HG03280 (cell line): ENCODE results near the gene ERBB4.
"Not testable (repeated sequence)": the region's sequence is repeated elsewhere in the genome, so short reads cannot be mapped to it uniquely, and the experiment has no call there.

Experiments
- ATAC-seq: cut with Tn5 transposase; IDR thresholded peaks from one replicate; pipeline ENCODE4 v1.9.1; 2021; ENCODE audit warnings: mild to moderate bottlenecking, moderate library complexity; ENCODE audit not compliant: unreplicated experiment

Gene ERBB4

GRCh38 chr2:212157012-212157411 is 381.6 kb downstream of the ERBB4 start:
- no peak for ATAC-seq

DNA sequence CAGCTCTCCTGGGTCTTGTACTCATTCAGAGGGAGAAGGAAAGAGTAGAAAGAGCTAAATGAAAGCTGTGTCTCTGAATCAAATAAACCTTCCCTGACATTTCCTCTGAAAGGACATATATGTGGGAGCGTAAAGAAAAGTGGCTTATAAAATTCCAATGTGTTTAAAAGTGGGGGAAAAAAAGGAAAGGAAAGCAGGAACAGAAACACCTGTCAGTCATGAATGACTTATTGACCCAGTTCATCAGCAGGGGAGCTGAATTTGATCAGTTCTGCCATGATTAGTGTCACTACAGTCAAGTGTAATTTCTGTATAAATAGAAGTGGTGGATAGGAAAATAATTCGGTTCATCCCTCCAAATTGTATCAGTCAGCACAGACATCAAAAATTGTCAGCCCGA is 382.5 kb downstream of the ERBB4 start:
- ATAC-seq, result no peak

- ATAC-seq, result no peak
Measured at GRCh38 chr2:212154477-212154878, 384.1 kb downstream of the ERBB4 start.

DNA sequence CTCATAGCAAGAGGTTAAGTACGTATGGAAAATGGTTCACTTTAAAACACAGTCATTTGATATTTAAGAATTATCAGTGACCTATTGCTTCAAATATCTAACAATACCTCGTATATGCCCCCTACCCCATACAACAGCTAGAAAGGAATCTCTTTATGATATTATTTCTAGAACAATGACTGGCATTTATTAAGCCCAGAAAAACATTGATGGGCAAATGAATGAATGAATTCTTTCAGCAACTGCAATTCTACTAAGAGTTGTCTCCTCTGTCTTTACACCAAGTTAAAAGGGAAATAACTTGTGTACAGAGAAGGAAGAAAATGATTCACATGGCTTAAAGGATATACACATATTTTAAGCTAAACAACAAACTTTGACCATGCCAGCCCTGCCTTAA is 384.7 kb downstream of the ERBB4 start:
- ATAC-seq, result no peak

DNA sequence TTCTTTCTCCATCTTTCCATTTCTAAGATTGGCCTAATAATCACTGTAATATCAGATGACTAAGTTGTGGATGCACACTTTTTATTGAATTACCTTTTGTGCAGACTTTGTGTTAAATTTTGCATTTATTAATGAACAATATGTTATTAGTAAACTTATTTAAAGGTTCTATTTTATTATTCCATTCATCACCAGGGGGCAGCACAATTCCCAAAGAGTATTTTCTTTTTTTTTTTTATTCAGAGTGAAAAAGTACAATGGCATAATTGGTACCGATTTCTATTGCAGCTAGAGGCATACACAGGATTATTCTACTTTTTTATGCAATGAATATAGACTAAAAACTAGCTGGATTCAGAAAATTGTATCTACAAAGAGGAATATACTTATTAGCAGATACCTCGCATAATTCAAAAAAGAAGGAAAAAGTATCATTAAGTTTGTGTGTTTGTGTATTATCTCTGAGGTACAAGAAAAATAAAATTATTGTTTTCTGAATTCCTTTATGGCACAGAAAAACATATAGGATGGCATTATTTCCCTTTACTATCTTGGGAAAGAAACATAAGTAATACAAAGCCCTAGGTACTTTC is 390.6 kb downstream of the ERBB4 start:
- ATAC-seq, result no peak

DNA sequence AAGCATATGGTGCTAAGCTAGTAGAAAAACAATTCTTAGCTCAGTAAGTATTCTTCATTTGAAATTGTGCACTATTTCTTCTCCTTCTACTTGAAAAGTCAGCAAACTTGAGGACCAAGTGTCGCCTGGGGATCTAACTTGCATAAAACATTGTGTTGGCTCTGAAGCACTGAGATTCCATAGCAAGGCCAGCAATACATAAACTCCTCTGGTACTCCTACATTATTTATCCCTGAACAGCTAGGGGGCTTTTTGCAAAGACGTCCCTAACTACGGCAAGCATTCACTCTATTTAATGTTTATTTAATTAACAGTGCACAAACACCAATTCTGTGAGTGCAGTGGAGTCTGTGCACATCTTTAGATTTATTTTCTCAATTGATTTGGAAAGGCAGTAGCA is 392.2 kb downstream of the ERBB4 start:
- ATAC-seq, result no peak

DNA sequence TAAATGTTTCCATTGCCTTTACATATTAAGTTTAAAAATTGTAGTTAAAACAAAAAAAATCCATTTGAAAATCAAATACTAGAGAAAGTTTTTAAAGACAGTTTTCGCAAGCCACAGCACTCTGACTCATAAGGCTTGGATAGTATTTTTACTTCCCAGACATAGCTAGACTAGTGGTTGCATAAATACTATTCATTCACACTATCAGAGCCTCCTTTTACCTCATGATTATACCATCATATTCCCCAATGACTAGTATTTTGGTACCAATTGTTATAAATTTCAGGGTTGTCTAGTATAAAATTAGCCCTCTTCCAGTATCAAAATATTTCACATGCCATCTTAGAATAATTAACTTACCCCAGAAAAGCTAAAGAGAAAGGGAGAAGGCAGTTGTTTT is 393.5 kb downstream of the ERBB4 start:
- ATAC-seq, result no peak

DNA sequence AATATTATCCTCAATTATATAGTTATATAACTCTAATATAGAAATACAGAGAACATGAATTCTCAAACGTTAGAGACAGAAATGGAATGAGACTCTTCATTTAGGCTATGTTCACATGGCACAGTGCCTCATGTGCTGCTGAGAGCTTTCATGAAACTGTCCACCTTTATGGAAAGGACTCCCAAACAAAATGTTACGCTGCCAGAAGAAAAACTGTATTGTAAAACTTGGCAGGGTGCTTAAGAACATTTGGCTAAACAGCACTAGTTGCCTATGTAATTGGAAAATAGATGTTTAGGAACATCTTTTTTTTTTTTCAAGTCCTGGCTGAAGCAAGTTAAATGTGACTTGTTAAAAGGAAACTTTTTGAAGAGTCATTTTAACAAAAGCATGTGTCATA is 396.0 kb downstream of the ERBB4 start:
- ATAC-seq, result no peak

- ATAC-seq, result no peak
Measured at GRCh38 chr2:212141499-212141898, 397.1 kb downstream of the ERBB4 start.

- ATAC-seq, result no peak
Measured at GRCh38 chr2:212136216-212136795, 402.3 kb downstream of the ERBB4 start.

- no peak for ATAC-seq
Measured at GRCh38 chr2:212135739-212136138, 402.9 kb downstream of the ERBB4 start.

- no peak for ATAC-seq
Measured at GRCh38 chr2:212133337-212133736, 405.3 kb downstream of the ERBB4 start.

GRCh38 chr2:212124598-212124997 is 414.0 kb downstream of the ERBB4 start:
- no peak for ATAC-seq

GRCh38 chr2:212119591-212119990 is 419.0 kb downstream of the ERBB4 start:
- no peak for ATAC-seq

DNA sequence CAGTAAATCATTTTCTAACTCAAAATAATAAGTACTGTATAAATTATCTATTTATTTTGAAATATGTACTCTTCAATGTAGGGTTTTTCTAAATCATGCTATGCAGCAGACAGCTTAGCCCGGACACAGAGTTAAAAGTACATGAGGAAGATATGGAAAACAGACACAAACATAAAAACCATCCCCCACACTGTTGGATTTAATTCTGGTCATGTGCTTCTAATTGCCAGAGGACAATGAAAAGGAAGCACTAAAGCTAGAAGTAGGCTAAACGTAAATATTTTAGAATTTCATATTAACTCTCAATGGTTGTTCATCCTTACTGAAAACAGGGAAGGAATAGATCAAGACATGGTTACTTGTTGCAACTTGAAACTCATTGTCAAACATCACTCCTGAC is 420.7 kb downstream of the ERBB4 start:
- ATAC-seq, result no peak

DNA sequence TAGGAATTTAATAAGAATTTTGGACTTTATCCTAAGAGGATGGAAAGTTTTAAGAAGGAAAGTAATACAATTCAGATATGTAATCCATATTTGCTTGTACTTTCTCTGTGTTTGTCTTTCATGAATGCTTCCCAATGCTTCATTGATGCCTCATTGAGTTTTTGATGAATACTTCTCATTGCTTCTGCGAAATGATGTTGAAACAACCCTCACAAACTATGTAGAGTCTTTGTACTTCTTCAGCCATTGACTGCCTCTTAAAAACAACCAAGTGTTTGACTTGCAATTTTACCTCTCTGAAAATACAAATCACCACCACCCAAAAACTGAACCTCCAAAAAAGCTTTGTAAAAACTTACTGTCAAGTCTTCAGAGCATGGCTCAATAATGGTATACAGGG is 424.1 kb downstream of the ERBB4 start:
- no peak for ATAC-seq

GRCh38 chr2:212112401-212112800 is 426.2 kb downstream of the ERBB4 start:
- no peak for ATAC-seq

DNA sequence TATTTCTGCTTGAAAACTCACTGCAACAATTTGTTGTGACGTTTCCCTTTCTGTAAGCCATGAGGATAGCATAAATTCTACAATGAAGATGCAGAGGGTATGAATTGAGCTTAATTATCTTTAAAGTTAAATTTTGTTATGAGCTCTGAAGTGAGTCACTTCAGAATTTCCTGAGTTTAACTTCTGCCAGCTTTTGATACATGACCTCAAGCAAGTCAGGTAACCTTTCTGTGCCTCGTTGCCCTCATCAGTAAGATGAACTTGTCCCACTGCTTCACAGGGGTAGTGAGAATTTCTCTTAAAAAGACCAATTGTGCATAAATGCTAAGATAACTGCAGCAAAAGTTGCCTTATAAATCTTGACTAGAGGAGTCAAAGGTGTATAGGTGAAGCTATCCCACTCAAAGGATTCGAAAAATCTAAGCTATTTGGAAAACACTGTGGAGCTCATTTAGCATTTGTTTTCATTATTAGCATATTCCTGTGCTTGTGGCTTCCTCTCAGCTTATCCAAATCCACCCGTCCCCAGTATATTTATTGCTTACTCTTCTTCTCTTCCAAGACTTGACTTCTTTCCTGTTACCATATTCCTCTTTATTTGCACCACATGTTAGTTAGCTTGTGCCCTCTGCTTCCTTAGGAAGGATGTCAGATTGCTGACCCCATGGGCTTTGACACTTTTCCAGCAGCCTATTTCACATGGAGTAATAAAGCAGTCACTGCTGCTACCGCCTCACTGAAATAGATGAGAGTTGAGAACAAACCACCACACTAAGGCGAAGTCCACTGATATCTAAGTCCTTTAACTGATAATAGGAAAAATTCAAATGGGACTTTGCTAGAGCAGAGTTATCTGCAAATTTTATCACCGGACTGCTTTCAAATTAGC is 428.6 kb downstream of the ERBB4 start:
- ATAC-seq, result no peak

DNA sequence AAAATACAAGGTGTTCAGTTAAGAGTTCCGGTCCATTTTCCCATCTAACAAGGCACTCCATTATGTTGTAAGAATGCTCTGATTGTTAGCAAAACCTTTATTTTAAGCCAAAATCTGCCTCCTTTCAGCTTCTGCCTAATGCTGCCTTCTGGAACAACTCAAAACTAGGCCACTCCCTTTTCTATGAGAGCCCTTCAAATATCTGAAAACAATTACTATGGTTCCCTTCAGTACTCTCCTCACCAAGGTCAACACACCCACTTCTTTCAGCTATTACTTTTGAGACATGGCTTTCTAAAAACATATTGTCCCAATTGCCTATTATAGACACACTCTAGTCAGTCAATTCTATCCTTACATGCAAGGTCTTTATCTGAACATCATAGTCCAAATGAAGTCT is 429.4 kb downstream of the ERBB4 start:
- no peak for ATAC-seq

DNA sequence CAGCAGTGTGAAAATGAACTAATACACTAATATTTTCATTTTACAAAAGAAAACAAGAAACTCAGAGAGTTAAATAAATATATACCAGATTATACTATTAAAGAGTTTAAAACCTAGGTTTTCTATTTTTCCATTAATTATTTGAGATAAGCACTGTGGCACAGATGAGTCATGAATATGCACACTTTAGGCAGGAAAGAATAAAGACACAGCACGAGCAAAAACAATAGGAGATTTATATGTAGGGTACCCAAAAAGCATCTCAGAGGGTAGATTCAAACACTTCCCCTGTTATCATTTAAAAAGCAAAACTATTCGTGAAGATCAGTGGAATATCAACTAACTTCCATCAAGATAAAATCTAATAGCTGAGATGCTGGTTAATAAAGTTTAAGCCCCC is 430.6 kb downstream of the ERBB4 start:
- no peak for ATAC-seq

DNA sequence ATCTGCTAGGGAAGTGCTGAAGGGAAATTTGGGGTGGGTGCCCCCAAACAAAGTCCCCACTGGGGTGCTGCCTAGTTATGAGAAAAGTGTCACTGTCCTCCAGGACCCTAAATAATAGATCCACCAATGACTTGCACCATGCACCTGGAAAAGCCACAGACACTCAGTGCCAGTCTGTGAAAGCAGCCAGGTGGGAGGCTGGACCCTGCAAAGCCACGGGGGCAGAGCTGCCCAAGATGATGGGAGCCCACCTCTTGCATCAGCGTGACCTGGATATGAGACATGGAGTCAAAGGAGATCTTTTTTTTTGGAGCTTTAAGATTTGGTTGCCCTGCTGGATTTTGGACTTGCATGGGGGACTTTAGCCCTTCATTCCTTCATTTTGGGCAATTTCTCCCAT is 431.6 kb downstream of the ERBB4 start:
- no peak for ATAC-seq

GRCh38 chr2:212106536-212106935 is 432.1 kb downstream of the ERBB4 start:
- ATAC-seq, result not testable (repeated sequence)
